GM12878 (cell line): ENCODE measurements around the gene C1QTNF5. TPM values are rescaled to one million over a fixed set of nuclear protein-coding genes. Genes with fewer than 3 reads are reported as not detected.

Experiments
- ATAC-seq: fragments of 200-7000 bp; cut with Tn5 transposase; 3 replicates; pipeline ENCODE4 v1.9.1; 2020; ENCODE audit warnings: mild to moderate bottlenecking, moderate library complexity
- BruUV-seq: library from RNA; stranded (reverse); fragments of 400-500 nt; replicated peaks from 2 replicates; lab custom pipeline; 2021; lab: Mats Ljungman, UMichigan
- CTCF ChIA-PET: fragments of 300-600 bp; sonication (Branson Sonifier 250); formaldehyde crosslinking; extraction: SDS; loops from one replicate; lab custom pipeline; 2021; ENCODE audit warnings: inconsistent platforms; lab: Yijun Ruan, JAX
- POLR2A ChIA-PET: fragments of 350-600 bp; formaldehyde crosslinking; extraction: SDS; loops from one replicate; lab custom pipeline; 2021; ENCODE audit warnings: inconsistent platforms; lab: Charles Lee
- RAD21 ChIA-PET: fragments of 300-600 bp; sonication (Branson Sonifier 250); formaldehyde crosslinking; loops from one replicate; lab custom pipeline; 2023; ENCODE audit warnings: antibody characterized with exemption; ENCODE audit not compliant: unreplicated experiment; lab: Charles Lee
- SMC1A ChIA-PET: fragments of 300-600 bp; sonication (Branson Sonifier 250); formaldehyde crosslinking; loops from one replicate; lab custom pipeline; 2023; ENCODE audit not compliant: unreplicated experiment, uncharacterized antibody; lab: Charles Lee
- DNase-seq: peaks from one replicate; pipeline ENCODE4 v3.0.0-alpha.2; 2011; ENCODE audit warnings: low read depth, low spot score
- FAIRE-seq: peaks from 3 replicates; lab custom pipeline; 2011; peaks lifted over from hg19 to GRCh38; lab: Jason Lieb, UNC
- H2AFZ ChIP-seq: 2 replicates; pipeline ENCODE4 v1.6.0; 2011; ENCODE audit warnings: low read depth, low read length, control low read depth; ENCODE audit not compliant: control insufficient read depth
- H3K27ac ChIP-seq: 2 replicates; pipeline ENCODE4 v1.5.1; 2011; ENCODE audit warnings: control low read depth; ENCODE audit not compliant: control insufficient read depth, insufficient read depth
- H3K27me3 ChIP-seq, 2 experiments: replicated peaks in 1 of 2; 2 replicates each; pipeline versions ENCODE4 v1.6.0 to v1.6.1; 2011; ENCODE audit warnings: low read length in 1 of 2; ENCODE audit not compliant: control insufficient read depth in 2 of 2, insufficient read depth in 2 of 2
- H3K36me3 ChIP-seq, 2 experiments: 2 replicates each; pipeline ENCODE4 v1.5.1; 2011; ENCODE audit warnings: low read length in 1 of 2; ENCODE audit not compliant: control insufficient read depth in 2 of 2, insufficient read depth in 2 of 2
- H3K4me1 ChIP-seq: 2 replicates; pipeline ENCODE4 v1.6.1; 2011; ENCODE audit warnings: mild to moderate bottlenecking, low read length, moderate library complexity, mixed read lengths; ENCODE audit not compliant: control insufficient read depth, insufficient read depth
- H3K4me2 ChIP-seq: 2 replicates; pipeline ENCODE4 v1.6.0; 2011; ENCODE audit warnings: control low read depth; ENCODE audit not compliant: control insufficient read depth, insufficient read depth
- H3K4me3 ChIP-seq: fragments of 200-600 bp; sonication (generic); 2 replicates; pipeline ENCODE4 v1.5.1; 2016
- H3K79me2 ChIP-seq: 2 replicates; pipeline ENCODE4 v1.6.0; 2011; ENCODE audit warnings: low read length; ENCODE audit not compliant: control insufficient read depth, insufficient read depth
- H3K9ac ChIP-seq: 2 replicates; pipeline ENCODE4 v1.8.0; 2011; ENCODE audit warnings: low read length, control low read depth, mixed read lengths; ENCODE audit not compliant: control insufficient read depth, insufficient read depth
- H3K9me3 ChIP-seq: replicated peaks from 3 replicates; pipeline ENCODE4 v1.5.1; 2011; ENCODE audit warnings: mild to moderate bottlenecking, low read length; ENCODE audit not compliant: control insufficient read depth, insufficient read depth
- H4K20me1 ChIP-seq: 2 replicates; pipeline ENCODE4 v1.6.0; 2011; ENCODE audit not compliant: control insufficient read depth, insufficient read depth
- ASH2L ChIP-seq: fragments of 300-600, 200-600 bp; sonication (generic); IDR thresholded peaks from 2 replicates; pipeline ENCODE4 v1.6.1; 2017; ENCODE audit warnings: low read depth, mild to moderate bottlenecking, borderline replicate concordance
- ATF3 ChIP-seq: IDR thresholded peaks from 2 replicates; pipeline ENCODE4 v1.6.1; 2011; ENCODE audit warnings: low read depth, mild to moderate bottlenecking, low read length, moderate library complexity, borderline replicate concordance; ENCODE audit errors: extremely low read depth
- BMI1 ChIP-seq: fragments of 450-650 bp; IDR thresholded peaks from 2 replicates; pipeline ENCODE4 v1.6.1; 2016; ENCODE audit warnings: mild to moderate bottlenecking, moderate library complexity, borderline replicate concordance
- BRCA1 ChIP-seq: IDR thresholded peaks from 2 replicates; pipeline ENCODE4 v1.6.1; 2011; ENCODE audit warnings: low read depth, low read length, improper control_type of control experiment
- CBFB ChIP-seq: IDR thresholded peaks from 2 replicates; pipeline ENCODE4 v1.6.1; 2016; ENCODE audit warnings: antibody characterized with exemption, low read depth
- EGR1 ChIP-seq, 2 experiments: IDR thresholded peaks; 1 replicate in 1 of 2; 2 replicates in 1 of 2; pipeline ENCODE4 v1.6.1; 2011 to 2012; ENCODE audit warnings: low read depth in 2 of 2, low read length in 2 of 2, borderline replicate concordance in 1 of 2, mild to moderate bottlenecking in 1 of 2, moderate library complexity in 1 of 2
- GATAD2B ChIP-seq: fragments of 450-650 bp; conservative IDR thresholded peaks from 2 replicates; pipeline ENCODE4 v1.6.1; 2017; ENCODE audit warnings: low read depth, mild to moderate bottlenecking, moderate library complexity
- KAT2A ChIP-seq: conservative IDR thresholded peaks from 2 replicates; pipeline ENCODE4 v1.6.1; 2011; ENCODE audit warnings: low read depth, low read length; ENCODE audit not compliant: control insufficient read depth
- NBN ChIP-seq: fragments of 450-650 bp; IDR thresholded peaks from 2 replicates; pipeline ENCODE4 v1.6.1; 2016
- PML ChIP-seq: IDR thresholded peaks from 2 replicates; pipeline ENCODE4 v1.6.1; 2012; ENCODE audit warnings: low read length, inconsistent platforms
- POLR2A ChIP-seq: IDR thresholded peaks from 2 replicates; pipeline ENCODE4 v1.6.1; 2011; ENCODE audit warnings: low read depth, mild to moderate bottlenecking, low read length
- RAD51 ChIP-seq: fragments of 450-650 bp; IDR thresholded peaks from 2 replicates; pipeline ENCODE4 v1.6.1; 2016; ENCODE audit warnings: moderate library complexity, mild to moderate bottlenecking, inconsistent platforms
- TAF1 ChIP-seq: IDR thresholded peaks from 2 replicates; pipeline ENCODE4 v1.6.1; 2011; ENCODE audit warnings: mild to moderate bottlenecking, low read depth, low read length, borderline replicate concordance
- ZNF207 ChIP-seq: fragments of 450-650 bp; IDR thresholded peaks from 2 replicates; pipeline ENCODE4 v1.6.1; 2014; ENCODE audit warnings: antibody characterized with exemption, mild to moderate bottlenecking, borderline replicate concordance
- ZNF622 ChIP-seq: fragments of 450-650 bp; IDR thresholded peaks from 2 replicates; pipeline ENCODE4 v1.6.1; 2017; ENCODE audit warnings: mild to moderate bottlenecking, inconsistent platforms
- ZZZ3 ChIP-seq: IDR thresholded peaks from 2 replicates; pipeline ENCODE4 v1.6.1; 2011; ENCODE audit warnings: low read depth; ENCODE audit not compliant: control insufficient read depth, insufficient read length
- WGBS: methylation state at CpG from one replicate; pipeline ENCODE4 v1.1.6; 2016; ENCODE audit warnings: low lambda C conversion rate; ENCODE audit not compliant: insufficient replicate concordance, insufficient coverage; ENCODE audit errors: missing lambda C conversion rate; 5-methylcytosine and 5-hydroxymethylcytosine counted together
- in situ Hi-C: fragments of 300-500 bp; cut with MboI; formaldehyde crosslinking; loops from 9 replicates; pipeline ENCODE4 v1.14.3; 2018; ENCODE audit warnings: mixed read lengths
- intact Hi-C: fragments of 100-400 bp; cut with micrococcal nuclease; formaldehyde crosslinking; loops from one replicate; pipeline ENCODE4 v1.14.2; 2022; ENCODE audit not compliant: unreplicated experiment
- polyA plus RNA-seq, 11 experiments: library from polyadenylated mRNA; depleted of rRNA in 4 of 11; unstranded in 6 of 11; stranded (reverse) in 5 of 11; fragments of >200 nt; fragmentation: Nextera tagmentation in 4 of 11; fragmentation: Illumina TruSeq in 1 of 11; extraction: Ambion mirVana in 4 of 11; extraction: Trizol in 1 of 11; gene quantifications; 1 replicate in 1 of 11; 2 replicates in 10 of 11; pipeline versions ENCODE4 v1.2.1 to v1.2.3, GENCODE V29; 2011 to 2016; ENCODE audit warnings: inconsistent platforms in 2 of 11, missing spikeins in 2 of 11, low read depth in 1 of 11
- total RNA-seq, 4 experiments: library from RNA; depleted of rRNA in 3 of 4; stranded (reverse); fragments of >200 nt in 3 of 4; fragmentation: Illumina TruSeq in 1 of 4; extraction: Trizol in 1 of 4; gene quantifications; 2 replicates each; pipeline versions ENCODE4 v1.2.1 to v1.2.3, GENCODE V29; 2013 to 2021
- TF ChIP-seq, protein P1 (sequence below): IDR thresholded peaks from 2 replicates; pipeline ENCODE4 v1.6.1; 2012; ENCODE audit warnings: low read depth, low read length, improper control_type of control experiment
- TF ChIP-seq, protein P2 (sequence below): IDR thresholded peaks from 2 replicates; pipeline ENCODE4 v1.6.1; 2012; ENCODE audit warnings: mild to moderate bottlenecking, low read depth, low read length
- TF ChIP-seq, protein P3 (sequence below): fragments of 450-650 bp; IDR thresholded peaks from 2 replicates; pipeline ENCODE4 v1.6.1; 2018; ENCODE audit warnings: mild to moderate bottlenecking, low read depth, moderate library complexity; ENCODE audit not compliant: partially characterized antibody

Gene C1QTNF5
- total and polyA plus RNA-seq, 10 of the 15 experiments (the other 5 are each of a cell fraction or from before 2014, with no cell fraction given) = not detected

- BruUV-seq = no TSS peak
- FAIRE-seq = no peak
- H3K9ac ChIP-seq = no peak overlapping the region
- intact Hi-C loops = no loop called here
- no peaks in the 10 kb centered on the region for H3K27me3 ChIP-seq
- no peak overlapping the region for H3K4me2 ChIP-seq
- POLR2A ChIA-PET = interaction anchor here (0.5 to 1.4 kb wide), 3 partner anchors 12 to 172 kb away, joined by 3 to 7 read pairs (median 4); no protein-coding TSS in a partner anchor
- no peak overlapping the region for H3K4me3 ChIP-seq
- SMC1A ChIA-PET = interaction anchor here (1.4 to 2.7 kb wide), 3 partner anchors 12 to 112 kb away, joined by 4 to 8 read pairs (median 5); no protein-coding TSS in a partner anchor
- H2AFZ ChIP-seq = no peak overlapping the region
- in situ Hi-C loops = no loop called here
- no peaks in the 10 kb centered on the region for H4K20me1 ChIP-seq
- H3K79me2 ChIP-seq = no peaks in the 10 kb centered on the region
- RAD21 ChIA-PET = no interaction called here
- 92% methylated on average over 11 of the region's 11 CpGs for WGBS
- H3K27ac ChIP-seq = no peak overlapping the region
- no peaks in the 10 kb centered on the region for H3K4me1 ChIP-seq
- H3K36me3 ChIP-seq = peaks cover 3 to 11% of the 10 kb centered on the region in 2 experiments; a peak in 3 of 4 replicates
- no peak for DNase-seq
- H3K9me3 ChIP-seq = no peaks in the 10 kb centered on the region
- CTCF ChIA-PET = interaction anchor here (0.7 to 5.1 kb wide), 3 partner anchors 13 to 60 kb away, joined by 3 to 45 read pairs (median 7); no protein-coding TSS in a partner anchor
- ATAC-seq = no peak
- TF ChIP-seq BMI1 = no peak
- no peak for TF ChIP-seq ATF3
- TF ChIP-seq PML = no peak
- TF ChIP-seq ZZZ3 = no peak
- no peak for TF ChIP-seq TAF1
- no peak for TF ChIP-seq ZNF622
- TF ChIP-seq EGR1 (IDR thresholded peaks at IDR 0.05; ENCODE audit: borderline replicate concordance in 1 of 2, low read depth in 2 of 2, low read length in 2 of 2) = no peak
- TF ChIP-seq, protein P1, sequence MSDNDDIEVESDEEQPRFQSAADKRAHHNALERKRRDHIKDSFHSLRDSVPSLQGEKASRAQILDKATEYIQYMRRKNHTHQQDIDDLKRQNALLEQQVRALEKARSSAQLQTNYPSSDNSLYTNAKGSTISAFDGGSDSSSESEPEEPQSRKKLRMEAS = no peak
- no peak for TF ChIP-seq CBFB
- TF ChIP-seq NBN = no peak
- TF ChIP-seq, protein P2, sequence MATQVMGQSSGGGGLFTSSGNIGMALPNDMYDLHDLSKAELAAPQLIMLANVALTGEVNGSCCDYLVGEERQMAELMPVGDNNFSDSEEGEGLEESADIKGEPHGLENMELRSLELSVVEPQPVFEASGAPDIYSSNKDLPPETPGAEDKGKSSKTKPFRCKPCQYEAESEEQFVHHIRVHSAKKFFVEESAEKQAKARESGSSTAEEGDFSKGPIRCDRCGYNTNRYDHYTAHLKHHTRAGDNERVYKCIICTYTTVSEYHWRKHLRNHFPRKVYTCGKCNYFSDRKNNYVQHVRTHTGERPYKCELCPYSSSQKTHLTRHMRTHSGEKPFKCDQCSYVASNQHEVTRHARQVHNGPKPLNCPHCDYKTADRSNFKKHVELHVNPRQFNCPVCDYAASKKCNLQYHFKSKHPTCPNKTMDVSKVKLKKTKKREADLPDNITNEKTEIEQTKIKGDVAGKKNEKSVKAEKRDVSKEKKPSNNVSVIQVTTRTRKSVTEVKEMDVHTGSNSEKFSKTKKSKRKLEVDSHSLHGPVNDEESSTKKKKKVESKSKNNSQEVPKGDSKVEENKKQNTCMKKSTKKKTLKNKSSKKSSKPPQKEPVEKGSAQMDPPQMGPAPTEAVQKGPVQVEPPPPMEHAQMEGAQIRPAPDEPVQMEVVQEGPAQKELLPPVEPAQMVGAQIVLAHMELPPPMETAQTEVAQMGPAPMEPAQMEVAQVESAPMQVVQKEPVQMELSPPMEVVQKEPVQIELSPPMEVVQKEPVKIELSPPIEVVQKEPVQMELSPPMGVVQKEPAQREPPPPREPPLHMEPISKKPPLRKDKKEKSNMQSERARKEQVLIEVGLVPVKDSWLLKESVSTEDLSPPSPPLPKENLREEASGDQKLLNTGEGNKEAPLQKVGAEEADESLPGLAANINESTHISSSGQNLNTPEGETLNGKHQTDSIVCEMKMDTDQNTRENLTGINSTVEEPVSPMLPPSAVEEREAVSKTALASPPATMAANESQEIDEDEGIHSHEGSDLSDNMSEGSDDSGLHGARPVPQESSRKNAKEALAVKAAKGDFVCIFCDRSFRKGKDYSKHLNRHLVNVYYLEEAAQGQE = no peak
- no peak; the same call in 1 of the 2 replicates for TF ChIP-seq POLR2A
- no peak for TF ChIP-seq KAT2A
- TF ChIP-seq ASH2L = no peak
- no peak for TF ChIP-seq RAD51
- no peak for TF ChIP-seq BRCA1
- TF ChIP-seq ZNF207 = no peak
- TF ChIP-seq, protein P3, sequence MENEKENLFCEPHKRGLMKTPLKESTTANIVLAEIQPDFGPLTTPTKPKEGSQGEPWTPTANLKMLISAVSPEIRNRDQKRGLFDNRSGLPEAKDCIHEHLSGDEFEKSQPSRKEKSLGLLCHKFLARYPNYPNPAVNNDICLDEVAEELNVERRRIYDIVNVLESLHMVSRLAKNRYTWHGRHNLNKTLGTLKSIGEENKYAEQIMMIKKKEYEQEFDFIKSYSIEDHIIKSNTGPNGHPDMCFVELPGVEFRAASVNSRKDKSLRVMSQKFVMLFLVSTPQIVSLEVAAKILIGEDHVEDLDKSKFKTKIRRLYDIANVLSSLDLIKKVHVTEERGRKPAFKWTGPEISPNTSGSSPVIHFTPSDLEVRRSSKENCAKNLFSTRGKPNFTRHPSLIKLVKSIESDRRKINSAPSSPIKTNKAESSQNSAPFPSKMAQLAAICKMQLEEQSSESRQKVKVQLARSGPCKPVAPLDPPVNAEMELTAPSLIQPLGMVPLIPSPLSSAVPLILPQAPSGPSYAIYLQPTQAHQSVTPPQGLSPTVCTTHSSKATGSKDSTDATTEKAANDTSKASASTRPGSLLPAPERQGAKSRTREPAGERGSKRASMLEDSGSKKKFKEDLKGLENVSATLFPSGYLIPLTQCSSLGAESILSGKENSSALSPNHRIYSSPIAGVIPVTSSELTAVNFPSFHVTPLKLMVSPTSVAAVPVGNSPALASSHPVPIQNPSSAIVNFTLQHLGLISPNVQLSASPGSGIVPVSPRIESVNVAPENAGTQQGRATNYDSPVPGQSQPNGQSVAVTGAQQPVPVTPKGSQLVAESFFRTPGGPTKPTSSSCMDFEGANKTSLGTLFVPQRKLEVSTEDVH = no peak
- TF ChIP-seq GATAD2B = no peak
These were observed 31.3 kb downstream of the C1QTNF5 start for GRCh38 chr11:119309411-119309810.
